ENCODE data around the gene GAD1.

The GAD1 gene

DNA sequence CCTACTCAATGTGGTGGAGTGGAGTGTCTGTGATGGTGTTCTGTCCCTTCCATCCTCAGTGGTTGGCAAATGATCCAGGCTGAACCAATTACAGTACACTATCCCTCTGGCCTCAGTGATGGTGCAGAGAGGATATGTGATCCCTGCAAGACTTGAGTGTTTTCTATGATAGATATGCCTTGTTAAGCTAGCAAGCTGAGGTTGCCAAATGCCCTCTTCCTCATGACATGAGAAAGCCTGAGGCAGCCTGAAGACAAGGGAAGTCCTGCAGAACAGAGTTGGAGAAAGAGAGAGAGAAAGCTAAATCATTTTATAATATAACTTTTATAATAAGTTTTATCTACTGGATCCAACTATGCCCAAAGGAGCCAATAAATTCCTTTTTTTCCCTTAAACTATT, 70.8 kb downstream of the GAD1 start:
- in situ Hi-C loops (cut with MboI; ENCODE audit: low sequenced_read_pairs) = no loop called here

GRCh38 chr2:170887896-170888295, 71.2 kb downstream of the GAD1 start:
- in situ Hi-C loops (cut with MboI; ENCODE audit: low sequenced_read_pairs) = no loop called here

DNA sequence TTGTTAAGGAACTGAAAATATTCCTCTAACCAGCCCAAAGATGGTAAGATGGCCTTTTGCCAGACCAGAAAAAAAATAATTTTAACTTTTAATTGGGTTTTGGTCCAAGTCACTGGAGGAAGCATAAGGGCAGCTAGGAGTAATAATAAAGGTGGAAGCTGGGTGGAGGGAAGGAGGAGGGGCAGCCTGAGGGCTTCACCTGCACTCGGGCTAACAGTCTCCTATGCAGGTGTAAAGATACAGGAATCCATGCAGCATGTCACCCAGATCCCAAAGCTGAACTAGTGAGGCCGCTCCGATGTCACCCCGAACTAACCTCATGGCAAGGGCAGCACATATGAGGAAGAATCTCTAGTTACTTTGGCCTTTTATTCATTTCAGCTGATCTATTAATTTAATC, 75.2 kb downstream of the GAD1 start:
- in situ Hi-C loops (cut with MboI; ENCODE audit: low sequenced_read_pairs) = no loop called here

DNA sequence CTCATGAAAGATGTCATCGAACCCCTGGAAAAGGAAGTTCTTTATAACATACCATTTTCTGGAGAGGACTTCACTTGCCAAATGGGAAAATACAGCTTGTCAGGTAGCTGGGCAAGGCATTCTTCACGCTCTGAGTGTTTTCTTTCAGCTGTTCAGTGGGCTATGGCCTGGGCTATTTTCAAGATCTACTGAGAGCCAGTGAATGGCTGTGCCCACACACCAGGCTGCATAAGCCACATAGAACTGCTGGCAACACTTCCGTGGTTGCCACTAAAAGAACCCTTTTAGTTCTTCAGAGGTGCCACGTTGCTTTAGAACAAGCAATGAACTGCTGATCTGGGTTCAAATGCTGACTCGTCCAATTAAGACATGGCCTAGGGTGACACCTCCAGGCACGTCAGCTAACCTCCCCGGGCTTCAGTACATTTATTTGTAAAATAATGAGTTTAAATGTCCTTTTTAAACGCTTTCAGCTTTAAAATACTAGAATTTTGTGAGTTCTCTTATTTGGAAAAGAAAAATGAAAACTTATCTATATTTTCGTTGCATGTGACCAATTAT, 75.8 kb downstream of the GAD1 start:
- in situ Hi-C loops (cut with MboI; ENCODE audit: low sequenced_read_pairs) = no loop called here

DNA sequence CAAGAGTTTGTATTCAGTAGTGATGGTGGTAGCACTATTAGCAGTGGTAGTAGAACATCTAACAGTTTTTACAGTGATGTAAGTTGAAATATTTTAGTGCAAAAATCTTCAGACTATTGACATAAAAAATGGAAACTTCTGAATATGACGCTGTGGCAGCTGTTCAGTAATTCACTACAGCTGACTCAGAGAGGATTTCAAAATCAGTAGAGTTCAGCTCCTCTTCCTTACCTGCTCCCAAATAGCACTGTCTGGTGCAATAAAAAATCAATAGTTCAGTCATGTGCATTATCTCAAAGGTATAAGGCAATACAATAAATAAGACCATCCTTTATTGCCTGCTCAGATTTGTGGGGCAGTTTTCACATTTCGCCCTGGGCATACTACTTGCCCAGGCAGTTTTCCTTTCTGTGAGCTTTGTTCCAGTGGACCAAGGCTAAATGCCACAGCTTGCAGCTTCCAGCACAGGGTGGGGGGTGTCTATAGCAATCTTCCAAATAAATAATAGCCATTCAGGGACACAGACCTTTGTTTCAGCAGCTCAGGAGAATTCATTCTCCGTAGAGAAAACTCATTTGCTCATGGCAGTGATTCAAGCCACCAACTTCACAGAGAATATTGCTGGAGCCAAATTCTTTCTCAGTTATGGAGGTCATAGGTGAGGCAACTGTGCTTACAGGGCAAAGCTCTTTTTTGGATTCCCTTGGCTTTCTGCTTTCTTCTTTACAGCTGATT, 78.5 kb downstream of the GAD1 start:
- in situ Hi-C loops (cut with MboI; ENCODE audit: low sequenced_read_pairs) = no loop called here

DNA sequence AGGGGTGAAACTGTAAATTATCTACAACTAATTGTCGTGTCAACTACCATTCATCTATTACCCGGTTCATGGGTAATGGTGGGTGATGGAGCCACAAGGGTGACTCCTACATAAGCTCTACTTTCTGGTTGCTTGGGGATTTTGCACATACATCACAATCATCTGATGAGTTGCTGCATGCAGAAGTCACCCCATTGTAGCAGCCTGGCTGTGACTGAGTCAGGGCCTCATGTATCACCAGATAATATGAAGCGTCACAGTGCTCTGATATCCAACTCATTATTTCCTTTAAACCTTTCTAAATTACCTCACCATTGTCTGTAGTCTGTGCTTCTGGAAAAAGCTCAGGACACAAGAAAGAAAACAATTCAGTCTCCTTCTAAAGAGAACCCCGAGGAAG, 79.9 kb downstream of the GAD1 start:
- in situ Hi-C loops (cut with MboI; ENCODE audit: low sequenced_read_pairs) = no loop called here

DNA sequence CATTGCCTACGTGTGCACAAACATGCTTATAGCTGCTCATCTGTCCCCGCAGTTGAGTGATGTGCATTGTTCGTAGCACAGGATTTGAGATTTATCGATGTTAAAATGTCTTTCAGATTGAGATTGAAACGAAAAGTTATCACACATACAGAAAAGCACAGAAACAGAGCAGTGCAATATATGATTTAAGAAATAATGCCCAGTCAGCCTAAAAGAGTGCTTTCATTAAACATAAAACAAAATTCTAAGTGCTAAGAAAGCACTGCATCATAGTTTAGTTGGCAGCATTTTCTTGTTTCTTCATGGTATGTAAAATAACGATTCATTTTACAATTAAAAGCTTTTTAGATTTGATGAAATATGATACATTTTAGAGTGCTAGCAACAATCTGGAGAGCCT, 80.4 kb downstream of the GAD1 start:
- in situ Hi-C loops (cut with MboI; ENCODE audit: low sequenced_read_pairs) = no loop called here

GRCh38 chr2:170905864-170906263, 89.2 kb downstream of the GAD1 start:
- in situ Hi-C loops (cut with MboI; ENCODE audit: low sequenced_read_pairs) = no loop called here
